RWPE2 (cell line): ENCODE results near the gene COL1A1.

Source experiments
- ATAC-seq: fragments of 200-7000 bp; cut with Tn5 transposase; 3 replicates; pipeline ENCODE4 v1.9.1; 2021; ENCODE audit warnings: low read depth
- DNase-seq: peaks from one replicate; pipeline ENCODE4 v3.0.0-alpha.2; 2020; ENCODE audit warnings: low spot score
- H3K27ac ChIP-seq: fragments of 450-650 bp; 2 replicates; pipeline ENCODE4 v1.5.1; 2017; ENCODE audit warnings: mild to moderate bottlenecking; ENCODE audit not compliant: poor library complexity, severe bottlenecking
- H3K27me3 ChIP-seq: fragments of 250-450 bp; sonication (Bioruptor Pico); 2 replicates; pipeline ENCODE4 v1.5.1; 2021; ENCODE audit warnings: mild to moderate bottlenecking, moderate library complexity; ENCODE audit not compliant: insufficient read depth, poor library complexity, severe bottlenecking
- H3K36me3 ChIP-seq: fragments of 250-450 bp; sonication (Bioruptor Pico); 2 replicates; pipeline ENCODE4 v1.5.1; 2020; ENCODE audit warnings: low read depth, mild to moderate bottlenecking, moderate library complexity
- H3K4me1 ChIP-seq: fragments of 250-450 bp; sonication (Bioruptor Pico); 2 replicates; pipeline ENCODE4 v1.5.1; 2021; ENCODE audit warnings: mild to moderate bottlenecking, moderate library complexity; ENCODE audit not compliant: insufficient read depth, poor library complexity, severe bottlenecking
- H3K4me3 ChIP-seq: fragments of 250-450 bp; sonication (Bioruptor Pico); 2 replicates; pipeline ENCODE4 v1.5.1; 2021; ENCODE audit warnings: mild to moderate bottlenecking, moderate library complexity; ENCODE audit not compliant: severe bottlenecking
- H3K9me3 ChIP-seq: fragments of 250-450 bp; sonication (Bioruptor Pico); 2 replicates; pipeline ENCODE4 v1.5.1; 2021; ENCODE audit warnings: mild to moderate bottlenecking, moderate library complexity; ENCODE audit not compliant: severe bottlenecking
- CTCF ChIP-seq: fragments of 450-650 bp; IDR thresholded peaks from one replicate; pipeline ENCODE4 v1.5.1; 2017; ENCODE audit warnings: mild to moderate bottlenecking, moderate library complexity; ENCODE audit not compliant: poor library complexity, severe bottlenecking

The COL1A1 gene

GRCh38 chr17:50161023-50161910 is 40.2 kb downstream of the COL1A1 start:
- ATAC-seq: peak; percentile 93
- no peaks in the 10 kb centered on the region for H3K27me3 ChIP-seq

GRCh38 chr17:50157891-50158290 is 43.5 kb downstream of the COL1A1 start:
- Histone ChIP-seq H3K36me3 (no peaks in the 10 kb centered on the region), H3K9me3 (no peaks in the 10 kb centered on the region), H3K4me3 (no peak overlapping the region), H3K27me3 (no peaks in the 10 kb centered on the region), H3K4me1 (peaks cover 21% of the 10 kb centered on the region), H3K27ac (no peak overlapping the region)
- no peak for TF ChIP-seq CTCF
- ATAC-seq (no peak), DNase-seq (no peak)

More at GRCh38 chr17:50161023-50161910, 40.2 kb downstream of the COL1A1 start:
- TF ChIP-seq CTCF: peak; percentile 97
- H3K4me1 ChIP-seq: no peaks in the 10 kb centered on the region
- no peaks in the 10 kb centered on the region for H3K9me3 ChIP-seq
- no peak overlapping the region for H3K27ac ChIP-seq
- peak; percentile 91 for DNase-seq
- H3K36me3 ChIP-seq: no peaks in the 10 kb centered on the region
- H3K4me3 ChIP-seq: peak overlapping the region; percentile 35

GRCh38 chr17:50155115-50155819 is 46.2 kb downstream of the COL1A1 start:
- Histone ChIP-seq H3K4me1 (peaks cover 30% of the 10 kb centered on the region), H3K9me3 (no peaks in the 10 kb centered on the region), H3K27ac (peak overlapping the region; percentile 95), H3K27me3 (no peaks in the 10 kb centered on the region), H3K4me3 (no peak overlapping the region), H3K36me3 (no peaks in the 10 kb centered on the region)
- TF ChIP-seq CTCF: no peak
- DNase-seq (no peak), ATAC-seq (no peak)

- no peak for TF ChIP-seq CTCF
- H3K27ac ChIP-seq: peak overlapping the region; percentile 95
- no peaks in the 10 kb centered on the region for H3K36me3 ChIP-seq
- ATAC-seq (no peak), DNase-seq (no peak)
- peaks cover 30% of the 10 kb centered on the region for H3K4me1 ChIP-seq
- H3K9me3 ChIP-seq: no peaks in the 10 kb centered on the region
- H3K4me3 ChIP-seq: no peak overlapping the region
- no peaks in the 10 kb centered on the region for H3K27me3 ChIP-seq
Observed at GRCh38 chr17:50154604-50155003, 46.8 kb downstream of the COL1A1 start.
